Prostate gland (tissue), 2 donors: Measurements from ENCODE around the gene MDH2.

Experiments used
- POLR2AphosphoS5 ChIP-seq: sonication (generic); formaldehyde crosslinking; IDR thresholded peaks from one replicate; pipeline ENCODE4 v1.6.1; 2017; ENCODE audit warnings: antibody characterized with exemption
- TF ChIP-seq, protein P1 (sequence below), 4 experiments: fragments of 200-600 bp in 2 of 4; fragments of 450-650 bp in 2 of 4; sonication (generic) in 2 of 4; IDR thresholded peaks; 1 replicate in 3 of 4; 2 replicates in 1 of 4; pipeline ENCODE4 v1.5.1; 2016 to 2019; ENCODE audit warnings: antibody characterized with exemption in 4 of 4, mild to moderate bottlenecking in 2 of 4, moderate library complexity in 2 of 4

DNA sequence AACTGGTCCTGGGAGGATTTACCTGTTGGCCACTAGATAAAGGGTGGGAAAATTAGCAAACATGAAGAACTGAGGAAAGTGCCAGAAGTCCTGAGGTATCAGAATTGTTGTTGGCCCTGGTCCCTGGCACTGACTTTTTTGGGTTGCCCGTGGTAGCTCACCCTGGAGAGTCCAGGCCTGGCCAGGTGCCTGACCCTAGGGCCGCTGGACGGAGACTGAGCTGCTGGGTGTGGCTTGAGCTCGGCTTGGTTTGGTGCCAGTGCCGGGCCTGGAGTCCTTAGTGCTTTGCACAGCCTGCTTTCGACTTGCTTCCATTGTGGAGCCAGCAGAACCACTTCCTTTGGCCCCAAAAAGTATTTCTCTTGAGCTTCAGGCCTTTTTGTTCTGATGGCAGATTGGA is 12.9 kb downstream of the MDH2 start:
- no peak for TF ChIP-seq POLR2AphosphoS5
- TF ChIP-seq, protein P1, sequence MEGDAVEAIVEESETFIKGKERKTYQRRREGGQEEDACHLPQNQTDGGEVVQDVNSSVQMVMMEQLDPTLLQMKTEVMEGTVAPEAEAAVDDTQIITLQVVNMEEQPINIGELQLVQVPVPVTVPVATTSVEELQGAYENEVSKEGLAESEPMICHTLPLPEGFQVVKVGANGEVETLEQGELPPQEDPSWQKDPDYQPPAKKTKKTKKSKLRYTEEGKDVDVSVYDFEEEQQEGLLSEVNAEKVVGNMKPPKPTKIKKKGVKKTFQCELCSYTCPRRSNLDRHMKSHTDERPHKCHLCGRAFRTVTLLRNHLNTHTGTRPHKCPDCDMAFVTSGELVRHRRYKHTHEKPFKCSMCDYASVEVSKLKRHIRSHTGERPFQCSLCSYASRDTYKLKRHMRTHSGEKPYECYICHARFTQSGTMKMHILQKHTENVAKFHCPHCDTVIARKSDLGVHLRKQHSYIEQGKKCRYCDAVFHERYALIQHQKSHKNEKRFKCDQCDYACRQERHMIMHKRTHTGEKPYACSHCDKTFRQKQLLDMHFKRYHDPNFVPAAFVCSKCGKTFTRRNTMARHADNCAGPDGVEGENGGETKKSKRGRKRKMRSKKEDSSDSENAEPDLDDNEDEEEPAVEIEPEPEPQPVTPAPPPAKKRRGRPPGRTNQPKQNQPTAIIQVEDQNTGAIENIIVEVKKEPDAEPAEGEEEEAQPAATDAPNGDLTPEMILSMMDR (IDR thresholded peaks at IDR 0.05), result no peak
